ENCODE measurements around the gene SEMA6D. TPM values are rescaled to one million over a fixed set of nuclear protein-coding genes. Genes with fewer than 3 reads are reported as not detected.

Gene SEMA6D
- polyA plus RNA-seq, 1 of the 3 experiments (the other 2 are of a cell fraction) = 0.30 TPM

GRCh38 chr15:47691882-47692281 lies 25.4 kb upstream of the SEMA6D start:
- no peaks in the 10 kb centered on the region for H3K79me2 ChIP-seq (ENCODE audit: insufficient read depth)
- no peaks in the 10 kb centered on the region for H3K27me3 ChIP-seq (ENCODE audit: insufficient read depth)
- CTCF ChIA-PET = interaction anchor here (1.2 to 2.3 kb wide), 2 partner anchors 19 to 26 kb away, joined by 3 to 8 read pairs; partner anchors contain the start of gene SEMA6D
- H3K27ac ChIP-seq (ENCODE audit: low read depth in 2 of 2, low read length in 1 of 2) = no peak overlapping the region
- H3K36me3 ChIP-seq (replicated peaks in 1 of 2; ENCODE audit: control insufficient read depth in 1 of 2, insufficient read depth in 2 of 2, low read length in 1 of 2) = no peaks in the 10 kb centered on the region
- H3F3A ChIP-seq (replicated peaks; ENCODE audit: insufficient read depth) = no peaks in the 10 kb centered on the region
- no peak overlapping the region for H2AFZ ChIP-seq (ENCODE audit: low read depth)
- TF ChIP-seq PBX3 (IDR thresholded peaks at IDR 0.05) = no peak
- no peak for TF ChIP-seq EP300 (IDR thresholded peaks at IDR 0.05; ENCODE audit: borderline replicate concordance in 1 of 2, low read depth in 1 of 2, low read length in 1 of 2)
- no peak for TF ChIP-seq POLR2AphosphoS5 (IDR thresholded peaks at IDR 0.05; ENCODE audit: low read depth, low read length)
- no peak for TF ChIP-seq GATA2 (CRISPR knock-in tag; IDR thresholded peaks at IDR 0.05)
- no peak for TF ChIP-seq NFIC (IDR thresholded peaks at IDR 0.05; ENCODE audit: borderline replicate concordance)
- no peak for TF ChIP-seq NRF1 (IDR thresholded peaks at IDR 0.05; ENCODE audit: low read depth, low read length)
- H3K9me3 ChIP-seq = no peaks in the 10 kb centered on the region
- DNase-seq = no peak
- no peaks in the 10 kb centered on the region for H3K9me2 ChIP-seq
- H3K9ac ChIP-seq = no peak overlapping the region
- no peak overlapping the region for H3K4me2 ChIP-seq
- 48% methylated on average over 2 of the region's 2 CpGs for whole genome bisulfite sequencing (ENCODE audit: low lambda C conversion rate)
- POLR2A ChIA-PET = no interaction called here
- no peaks in the 10 kb centered on the region; a peak in 2 of 4 replicates for H3K4me1 ChIP-seq (ENCODE audit: control insufficient read depth in 1 of 2, insufficient read depth in 2 of 2, low read depth in 1 of 2, low read length in 1 of 2)
- no peak overlapping the region for H3K4me3 ChIP-seq (ENCODE audit: low read depth in 2 of 2, low read length in 1 of 2)
- H4K20me1 ChIP-seq (ENCODE audit: insufficient read depth) = no peaks in the 10 kb centered on the region

GRCh38 chr15:47696351-47696750 lies 21.0 kb upstream of the SEMA6D start:
- Histone ChIP-seq H3K4me3 (ENCODE audit: low read depth in 2 of 2, low read length in 1 of 2) (no peak overlapping the region), H3K4me1 (ENCODE audit: control insufficient read depth in 1 of 2, insufficient read depth in 2 of 2, low read depth in 1 of 2, low read length in 1 of 2) (no peaks in the 10 kb centered on the region; a peak in 1 of 4 replicates), H3F3A (replicated peaks; ENCODE audit: insufficient read depth) (no peaks in the 10 kb centered on the region), H3K9me3 (no peaks in the 10 kb centered on the region), H3K4me2 (no peak overlapping the region), H4K20me1 (ENCODE audit: insufficient read depth) (no peaks in the 10 kb centered on the region), H3K9me2 (no peaks in the 10 kb centered on the region), H3K79me2 (ENCODE audit: insufficient read depth) (no peaks in the 10 kb centered on the region), H3K36me3 (replicated peaks in 1 of 2; ENCODE audit: control insufficient read depth in 1 of 2, insufficient read depth in 2 of 2, low read length in 1 of 2) (no peaks in the 10 kb centered on the region), H3K9ac (no peak overlapping the region), H2AFZ (ENCODE audit: low read depth) (no peak overlapping the region), H3K27ac (ENCODE audit: low read depth in 2 of 2, low read length in 1 of 2) (no peak overlapping the region), H3K27me3 (ENCODE audit: insufficient read depth) (no peaks in the 10 kb centered on the region)
- CTCF ChIA-PET = no interaction called here
- TF ChIP-seq SIN3A (IDR thresholded peaks at IDR 0.05; ENCODE audit: borderline replicate concordance, low read depth, low read length) = no peak
- TF ChIP-seq JUND (IDR thresholded peaks at IDR 0.05) = no peak
- no peak for TF ChIP-seq USF2 (IDR thresholded peaks at IDR 0.05; ENCODE audit: borderline replicate concordance, low read depth, low read length)
- no peak for TF ChIP-seq RCOR1 (IDR thresholded peaks at IDR 0.05; ENCODE audit: low read length)
- TF ChIP-seq USF1 (IDR thresholded peaks at IDR 0.05; ENCODE audit: borderline replicate concordance, low read depth) = no peak
- no peak for TF ChIP-seq EP300 (IDR thresholded peaks at IDR 0.05; ENCODE audit: borderline replicate concordance in 1 of 2, low read depth in 1 of 2, low read length in 1 of 2)
- TF ChIP-seq ZBTB33 (IDR thresholded peaks at IDR 0.05; ENCODE audit: borderline replicate concordance, low read depth) = no peak
- 21% methylated on average over 2 of the region's 2 CpGs for WGBS (ENCODE audit: low lambda C conversion rate)
- DNase-seq = no peak
- POLR2A ChIA-PET = no interaction called here

Data from SK-N-SH (cell line).